Measurements from ENCODE around the gene SCD5.

The SCD5 gene

DNA sequence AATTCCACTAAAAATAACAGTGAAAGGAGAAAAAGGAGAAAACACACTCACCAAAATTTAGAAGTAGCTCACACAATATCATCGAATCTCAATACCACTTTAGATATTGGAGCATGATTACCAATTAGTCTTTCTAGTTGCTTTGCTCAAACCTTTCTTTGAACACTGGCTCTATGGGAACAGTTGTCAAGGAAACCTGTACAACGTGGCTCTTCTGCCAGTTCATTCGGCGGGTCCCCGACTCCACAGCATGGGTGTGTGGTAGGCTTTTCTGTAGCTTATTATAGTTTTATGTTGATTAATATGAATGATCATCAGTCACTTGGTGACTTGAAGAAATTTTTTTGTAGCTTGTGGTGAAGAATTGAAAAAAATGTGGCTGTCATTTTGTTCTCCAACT lies 186.6 kb downstream of the SCD5 start:
- TF ChIP-seq FOXP2 (optimal IDR thresholded peaks at IDR 0.05; ENCODE audit: borderline replicate concordance, extremely low read depth, extremely low read length, insufficient read depth) (no peak), TAF1 (IDR thresholded peaks at IDR 0.05; ENCODE audit: borderline replicate concordance, insufficient read depth, low read length) (no peak), SIN3A (IDR thresholded peaks at IDR 0.05; ENCODE audit: borderline replicate concordance, insufficient read depth, low read length) (no peak), POLR2AphosphoS5 (IDR thresholded peaks at IDR 0.05; ENCODE audit: low read depth, low read length) (no peak)
- TF ChIP-seq, protein P1, sequence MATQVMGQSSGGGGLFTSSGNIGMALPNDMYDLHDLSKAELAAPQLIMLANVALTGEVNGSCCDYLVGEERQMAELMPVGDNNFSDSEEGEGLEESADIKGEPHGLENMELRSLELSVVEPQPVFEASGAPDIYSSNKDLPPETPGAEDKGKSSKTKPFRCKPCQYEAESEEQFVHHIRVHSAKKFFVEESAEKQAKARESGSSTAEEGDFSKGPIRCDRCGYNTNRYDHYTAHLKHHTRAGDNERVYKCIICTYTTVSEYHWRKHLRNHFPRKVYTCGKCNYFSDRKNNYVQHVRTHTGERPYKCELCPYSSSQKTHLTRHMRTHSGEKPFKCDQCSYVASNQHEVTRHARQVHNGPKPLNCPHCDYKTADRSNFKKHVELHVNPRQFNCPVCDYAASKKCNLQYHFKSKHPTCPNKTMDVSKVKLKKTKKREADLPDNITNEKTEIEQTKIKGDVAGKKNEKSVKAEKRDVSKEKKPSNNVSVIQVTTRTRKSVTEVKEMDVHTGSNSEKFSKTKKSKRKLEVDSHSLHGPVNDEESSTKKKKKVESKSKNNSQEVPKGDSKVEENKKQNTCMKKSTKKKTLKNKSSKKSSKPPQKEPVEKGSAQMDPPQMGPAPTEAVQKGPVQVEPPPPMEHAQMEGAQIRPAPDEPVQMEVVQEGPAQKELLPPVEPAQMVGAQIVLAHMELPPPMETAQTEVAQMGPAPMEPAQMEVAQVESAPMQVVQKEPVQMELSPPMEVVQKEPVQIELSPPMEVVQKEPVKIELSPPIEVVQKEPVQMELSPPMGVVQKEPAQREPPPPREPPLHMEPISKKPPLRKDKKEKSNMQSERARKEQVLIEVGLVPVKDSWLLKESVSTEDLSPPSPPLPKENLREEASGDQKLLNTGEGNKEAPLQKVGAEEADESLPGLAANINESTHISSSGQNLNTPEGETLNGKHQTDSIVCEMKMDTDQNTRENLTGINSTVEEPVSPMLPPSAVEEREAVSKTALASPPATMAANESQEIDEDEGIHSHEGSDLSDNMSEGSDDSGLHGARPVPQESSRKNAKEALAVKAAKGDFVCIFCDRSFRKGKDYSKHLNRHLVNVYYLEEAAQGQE (IDR thresholded peaks at IDR 0.05; ENCODE audit: insufficient read depth in 1 of 2, low read depth in 2 of 2, low read length in 2 of 2), result no peak

DNA sequence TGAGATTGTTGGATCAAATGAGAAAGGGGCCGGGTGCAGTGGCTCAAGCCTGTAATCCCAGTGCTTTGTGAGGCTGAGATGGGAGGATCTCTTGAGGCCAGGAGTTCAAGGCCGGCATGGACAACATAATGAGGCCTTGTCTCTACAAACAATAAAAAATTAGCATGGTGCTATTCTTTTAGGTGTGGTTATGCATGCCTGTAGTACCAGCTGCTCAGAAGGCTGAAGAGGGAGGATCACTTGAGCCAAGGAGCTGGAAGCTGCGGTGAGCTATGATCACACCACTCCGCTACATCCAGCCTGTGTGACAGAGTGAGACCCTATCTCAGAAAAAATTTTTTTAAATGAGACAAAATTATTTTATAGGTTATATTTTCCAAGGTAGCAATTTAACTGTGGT lies 187.1 kb downstream of the SCD5 start:
- TF ChIP-seq POLR2AphosphoS5 (IDR thresholded peaks at IDR 0.05; ENCODE audit: low read depth, low read length) (no peak), SIN3A (IDR thresholded peaks at IDR 0.05; ENCODE audit: borderline replicate concordance, insufficient read depth, low read length) (no peak), TAF1 (IDR thresholded peaks at IDR 0.05; ENCODE audit: borderline replicate concordance, insufficient read depth, low read length) (no peak), FOXP2 (optimal IDR thresholded peaks at IDR 0.05; ENCODE audit: borderline replicate concordance, extremely low read depth, extremely low read length, insufficient read depth) (no peak)
- TF ChIP-seq, protein P1 (IDR thresholded peaks at IDR 0.05; ENCODE audit: insufficient read depth in 1 of 2, low read depth in 2 of 2, low read length in 2 of 2), result no peak

DNA sequence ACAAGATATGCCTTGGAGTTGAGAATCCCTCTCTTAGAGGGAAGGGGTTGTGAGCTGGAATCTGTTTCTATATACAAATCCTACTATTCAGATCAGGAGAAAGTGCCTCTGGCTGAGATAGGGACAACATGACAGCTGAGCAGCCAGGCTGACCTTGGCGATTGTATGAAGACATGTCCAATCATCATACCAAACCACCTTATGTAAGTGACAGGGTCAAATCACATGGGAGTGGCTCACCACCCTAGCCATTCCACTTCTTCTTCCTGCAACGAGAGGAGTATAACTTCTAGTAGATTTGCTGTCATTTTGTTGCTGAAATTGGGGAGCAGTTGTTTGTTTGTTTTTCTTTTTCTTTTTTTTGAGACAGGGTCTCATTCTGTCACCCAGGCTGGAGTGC lies 188.6 kb downstream of the SCD5 start:
- TF ChIP-seq FOXP2 (optimal IDR thresholded peaks at IDR 0.05; ENCODE audit: borderline replicate concordance, extremely low read depth, extremely low read length, insufficient read depth) (no peak), TAF1 (IDR thresholded peaks at IDR 0.05; ENCODE audit: borderline replicate concordance, insufficient read depth, low read length) (no peak), POLR2AphosphoS5 (IDR thresholded peaks at IDR 0.05; ENCODE audit: low read depth, low read length) (no peak), SIN3A (IDR thresholded peaks at IDR 0.05; ENCODE audit: borderline replicate concordance, insufficient read depth, low read length) (no peak)
- TF ChIP-seq, protein P1 (IDR thresholded peaks at IDR 0.05; ENCODE audit: insufficient read depth in 1 of 2, low read depth in 2 of 2, low read length in 2 of 2), result no peak

DNA sequence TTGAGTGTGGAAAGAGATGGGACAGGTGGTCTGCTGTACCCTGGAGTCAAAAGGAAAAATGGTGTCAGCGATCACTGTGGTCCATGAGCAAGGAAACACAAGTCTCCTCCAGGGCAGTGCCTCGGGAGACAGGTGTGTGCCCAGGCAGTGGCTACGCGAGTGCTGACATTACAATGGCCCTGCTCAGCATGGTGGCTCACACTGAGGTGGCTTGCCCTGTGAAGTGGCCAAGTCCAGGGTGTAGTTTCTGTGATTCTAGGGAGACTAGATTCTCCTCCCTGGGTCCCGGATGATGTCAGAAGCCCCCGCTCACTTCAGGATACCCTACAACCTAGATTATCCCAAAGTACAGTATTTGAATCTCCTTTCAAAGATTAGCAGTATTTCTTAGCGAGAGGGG lies 192.0 kb downstream of the SCD5 start:
- no peak for TF ChIP-seq TAF1 (IDR thresholded peaks at IDR 0.05; ENCODE audit: borderline replicate concordance, insufficient read depth, low read length)
- TF ChIP-seq SIN3A (IDR thresholded peaks at IDR 0.05; ENCODE audit: borderline replicate concordance, insufficient read depth, low read length), result no peak
- no peak for TF ChIP-seq POLR2AphosphoS5 (IDR thresholded peaks at IDR 0.05; ENCODE audit: low read depth, low read length)
- TF ChIP-seq FOXP2 (optimal IDR thresholded peaks at IDR 0.05; ENCODE audit: borderline replicate concordance, extremely low read depth, extremely low read length, insufficient read depth), result no peak
- TF ChIP-seq, protein P1 (IDR thresholded peaks at IDR 0.05; ENCODE audit: insufficient read depth in 1 of 2, low read depth in 2 of 2, low read length in 2 of 2), result no peak

DNA sequence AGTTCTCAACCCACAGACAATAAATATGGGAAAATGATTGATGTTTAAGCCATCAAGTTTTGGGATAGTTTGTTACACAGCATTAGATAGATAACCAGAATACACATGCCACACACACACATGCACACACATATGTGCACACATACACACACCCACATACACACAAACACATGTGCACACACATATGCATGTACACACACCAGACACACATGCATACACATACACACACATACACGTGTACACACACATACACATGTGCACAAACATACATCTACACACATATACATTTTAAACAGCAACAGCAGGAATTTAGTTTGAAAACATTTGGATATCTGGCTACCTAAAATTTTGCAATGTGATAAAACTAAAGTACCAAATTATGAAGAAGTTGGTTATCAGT lies 194.1 kb downstream of the SCD5 start:
- no peak for TF ChIP-seq TAF1 (IDR thresholded peaks at IDR 0.05; ENCODE audit: borderline replicate concordance, insufficient read depth, low read length)
- TF ChIP-seq POLR2AphosphoS5 (IDR thresholded peaks at IDR 0.05; ENCODE audit: low read depth, low read length), result no peak
- TF ChIP-seq SIN3A (IDR thresholded peaks at IDR 0.05; ENCODE audit: borderline replicate concordance, insufficient read depth, low read length), result no peak
- no peak for TF ChIP-seq FOXP2 (optimal IDR thresholded peaks at IDR 0.05; ENCODE audit: borderline replicate concordance, extremely low read depth, extremely low read length, insufficient read depth)

Data from PFSK-1 (cell line).